ENCODE data around the gene HSF2BP.
"Not testable (repeated sequence)": the region's sequence is repeated elsewhere in the genome, so short reads cannot be mapped to it uniquely, and the experiment has no call there.

HSF2BP gene

DNA sequence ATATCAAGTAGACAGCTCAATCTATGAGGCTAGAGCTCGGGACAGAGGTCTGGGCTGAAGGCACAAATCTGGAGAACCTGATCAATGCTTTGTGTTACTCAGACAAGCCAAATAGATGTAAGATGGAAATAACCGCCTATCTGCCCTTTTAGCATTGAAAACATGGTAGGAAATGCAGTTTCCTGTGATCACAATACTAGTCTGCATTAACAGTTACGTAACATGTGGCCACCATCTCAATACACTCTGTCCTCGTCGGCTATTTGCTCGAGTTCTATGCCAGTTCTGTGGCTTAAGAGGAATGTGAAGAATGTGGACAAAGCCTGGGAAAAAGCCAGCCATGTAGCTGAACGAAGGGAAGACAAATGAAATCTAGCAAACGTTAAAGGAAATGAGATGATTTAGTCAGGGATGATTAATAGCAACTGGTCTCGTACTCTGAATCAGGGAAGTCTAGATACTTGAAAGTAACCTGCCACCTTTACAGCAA, 73.3 kb downstream of the HSF2BP start:
- Histone ChIP-seq H3K27ac (ENCODE audit: low read depth, low read length) (no peak overlapping the region), H3K4me1 (ENCODE audit: insufficient read depth, low read length) (peaks cover 12% of the 10 kb centered on the region), H3K36me3 (ENCODE audit: insufficient read depth, low read length) (no peaks in the 10 kb centered on the region), H3K27me3 (ENCODE audit: control insufficient read depth in 1 of 2, insufficient read depth in 2 of 2, low read length in 2 of 2) (no peaks in the 10 kb centered on the region), H3K4me3 (ENCODE audit: low read depth in 1 of 2, low read length in 2 of 2) (no peak overlapping the region), H3K9ac (ENCODE audit: low read length) (no peak overlapping the region), H3K9me3 (ENCODE audit: low read length) (no peaks in the 10 kb centered on the region)

DNA sequence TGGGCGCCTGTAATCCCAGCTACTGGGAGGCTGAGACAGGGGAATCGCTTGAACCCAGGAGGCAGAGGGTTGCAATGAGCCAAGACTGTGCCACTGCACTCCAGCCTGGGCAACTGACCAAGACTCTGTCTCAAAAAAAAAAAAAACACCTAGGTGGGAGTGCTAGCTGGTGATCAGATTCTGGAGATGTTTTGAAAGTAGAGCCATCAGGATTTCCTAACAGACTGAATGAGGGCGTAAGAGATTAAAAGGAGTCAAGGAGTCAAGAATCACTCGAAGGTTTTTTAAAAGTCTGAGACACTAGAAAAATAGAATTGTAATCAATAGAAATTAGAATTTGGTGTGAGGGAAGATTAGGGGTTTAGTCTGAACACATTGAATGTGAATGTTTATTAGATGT, 73.8 kb downstream of the HSF2BP start:
- no peak overlapping the region for H3K27ac ChIP-seq (ENCODE audit: low read depth, low read length)
- H3K9me3 ChIP-seq (ENCODE audit: low read length) = no peaks in the 10 kb centered on the region
- H3K4me3 ChIP-seq (ENCODE audit: low read depth in 1 of 2, low read length in 2 of 2) = no peak overlapping the region
- H3K4me1 ChIP-seq (ENCODE audit: insufficient read depth, low read length) = peaks cover 12% of the 10 kb centered on the region
- no peak overlapping the region for H3K9ac ChIP-seq (ENCODE audit: low read length)
- H3K36me3 ChIP-seq (ENCODE audit: insufficient read depth, low read length) = no peaks in the 10 kb centered on the region
- H3K27me3 ChIP-seq (ENCODE audit: control insufficient read depth in 1 of 2, insufficient read depth in 2 of 2, low read length in 2 of 2) = no peaks in the 10 kb centered on the region

DNA sequence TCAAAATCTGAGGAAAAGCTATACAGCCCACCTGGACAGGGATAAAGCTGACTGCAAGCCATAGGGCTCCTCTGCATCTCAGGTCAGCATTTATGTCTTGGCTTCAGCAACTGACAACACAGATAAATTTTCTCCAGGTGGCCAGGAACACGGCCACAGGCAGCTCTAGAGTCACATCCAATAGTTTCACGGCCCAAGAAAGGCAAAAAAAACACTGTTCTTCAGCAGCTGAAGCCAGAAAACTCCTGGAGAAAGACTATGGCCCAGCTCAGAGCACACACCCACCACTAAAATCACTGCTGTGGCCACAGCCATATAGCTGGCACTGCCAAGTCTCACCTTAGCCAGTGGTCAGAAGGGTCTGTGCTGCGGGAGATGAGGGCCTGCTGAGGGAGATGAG, 77.8 kb downstream of the HSF2BP start:
- Histone ChIP-seq H3K9me3 (ENCODE audit: low read length) (no peaks in the 10 kb centered on the region), H3K36me3 (ENCODE audit: insufficient read depth, low read length) (no peaks in the 10 kb centered on the region), H3K4me3 (ENCODE audit: low read depth in 1 of 2, low read length in 2 of 2) (no peak overlapping the region), H3K4me1 (ENCODE audit: insufficient read depth, low read length) (peaks cover 8% of the 10 kb centered on the region), H3K27me3 (ENCODE audit: control insufficient read depth in 1 of 2, insufficient read depth in 2 of 2, low read length in 2 of 2) (no peaks in the 10 kb centered on the region), H3K27ac (ENCODE audit: low read depth, low read length) (no peak overlapping the region), H3K9ac (ENCODE audit: low read length) (no peak overlapping the region)

DNA sequence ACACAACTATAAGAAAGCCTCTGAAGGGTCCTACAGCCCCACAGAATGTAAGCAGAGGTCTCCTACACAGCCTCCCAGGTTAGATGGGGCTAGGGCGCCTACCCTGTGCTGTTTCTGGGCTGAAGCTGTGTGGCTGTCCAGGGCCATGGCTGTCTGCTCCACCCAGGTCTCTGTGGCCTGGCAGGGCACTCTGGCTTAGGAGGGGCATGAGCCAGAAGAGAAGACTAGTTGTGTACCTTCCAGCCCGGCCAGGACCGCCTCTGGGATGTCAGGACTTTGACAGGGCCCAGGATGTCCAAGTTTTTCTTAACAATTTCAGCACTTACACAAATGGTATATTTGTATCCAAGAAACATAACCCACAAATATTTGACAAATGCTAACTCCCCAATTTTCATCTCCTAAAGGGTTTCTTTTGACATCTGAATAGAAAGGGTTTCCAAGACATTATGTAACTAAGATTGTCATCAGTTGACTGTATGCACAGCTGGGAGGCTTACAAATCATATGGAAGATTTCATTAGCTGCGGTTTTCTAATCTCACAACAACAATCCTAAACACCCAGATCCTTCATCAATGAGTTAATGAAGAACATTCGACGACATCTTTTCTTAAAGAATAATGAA, 80.5 kb downstream of the HSF2BP start:
- Histone ChIP-seq H3K27ac (ENCODE audit: low read depth, low read length) (no peak overlapping the region), H3K4me3 (ENCODE audit: low read depth in 1 of 2, low read length in 2 of 2) (no peak overlapping the region), H3K4me1 (ENCODE audit: insufficient read depth, low read length) (peaks cover 17% of the 10 kb centered on the region), H3K36me3 (ENCODE audit: insufficient read depth, low read length) (no peaks in the 10 kb centered on the region), H3K9ac (ENCODE audit: low read length) (no peak overlapping the region), H3K9me3 (ENCODE audit: low read length) (no peaks in the 10 kb centered on the region), H3K27me3 (ENCODE audit: control insufficient read depth in 1 of 2, insufficient read depth in 2 of 2, low read length in 2 of 2) (no peaks in the 10 kb centered on the region)

DNA sequence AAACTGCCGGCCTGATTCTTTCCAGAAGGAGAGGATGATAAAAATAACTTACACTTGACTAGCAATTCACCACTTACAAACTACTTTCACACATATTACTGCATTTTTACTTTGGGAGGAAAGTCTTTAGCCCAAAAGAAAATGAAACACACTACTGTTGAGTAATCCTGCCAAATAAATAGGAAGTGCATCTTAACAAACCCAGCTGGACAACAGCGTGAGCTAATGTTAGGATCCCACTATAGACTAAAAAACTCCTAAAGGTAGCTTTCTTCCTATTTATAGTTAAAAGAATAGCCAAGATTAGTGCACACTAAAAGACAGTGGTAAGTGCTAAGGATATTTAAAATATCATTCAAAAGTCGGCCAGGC, 83.8 kb downstream of the HSF2BP start:
- H3K27ac ChIP-seq (ENCODE audit: low read depth, low read length) = peak overlapping the region; percentile 88
- no peak overlapping the region for H3K4me3 ChIP-seq (ENCODE audit: low read depth in 1 of 2, low read length in 2 of 2)
- peaks cover 17% of the 10 kb centered on the region for H3K4me1 ChIP-seq (ENCODE audit: insufficient read depth, low read length)
- no peak overlapping the region for H3K9ac ChIP-seq (ENCODE audit: low read length)
- no peaks in the 10 kb centered on the region for H3K9me3 ChIP-seq (ENCODE audit: low read length)
- no peaks in the 10 kb centered on the region for H3K36me3 ChIP-seq (ENCODE audit: insufficient read depth, low read length)
- H3K27me3 ChIP-seq (ENCODE audit: control insufficient read depth in 1 of 2, insufficient read depth in 2 of 2, low read length in 2 of 2) = no peaks in the 10 kb centered on the region

DNA sequence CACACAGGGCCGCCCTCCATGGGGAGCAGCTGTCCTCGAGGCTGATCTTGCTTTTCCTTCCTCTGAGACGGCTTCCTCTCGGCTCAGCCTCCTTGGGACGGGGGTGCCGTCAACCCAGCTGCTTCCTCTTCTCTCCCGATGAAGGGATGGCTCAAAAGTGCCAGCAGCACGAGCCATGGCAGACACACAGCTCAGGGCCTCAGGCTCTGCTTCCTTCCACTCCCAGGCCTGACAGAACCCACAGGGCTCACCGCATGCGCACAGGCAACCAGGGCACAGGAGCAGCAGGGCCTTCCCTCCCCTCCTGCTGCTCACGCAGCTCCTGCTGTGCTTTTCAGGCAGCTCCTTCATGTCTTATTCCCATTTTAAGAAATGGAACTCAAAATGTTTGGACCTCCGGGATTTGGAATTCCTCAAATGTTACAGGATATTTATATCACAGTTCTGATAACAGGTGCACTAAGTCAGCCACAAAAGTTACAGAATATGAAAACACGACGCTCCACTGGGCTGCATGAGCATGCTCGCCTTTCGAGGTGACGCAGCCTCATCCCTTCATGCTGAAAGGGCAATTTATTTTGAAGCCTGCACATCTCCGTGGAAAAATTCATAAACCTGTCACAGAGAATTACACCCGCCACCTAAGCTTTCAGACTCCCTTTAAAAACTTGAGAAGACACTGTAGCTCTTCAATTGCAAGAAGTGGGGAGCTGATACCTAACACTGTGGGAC, 84.4 kb downstream of the HSF2BP start:
- Histone ChIP-seq H3K9me3 (ENCODE audit: low read length) (no peaks in the 10 kb centered on the region), H3K36me3 (ENCODE audit: insufficient read depth, low read length) (no peaks in the 10 kb centered on the region), H3K27ac (ENCODE audit: low read depth, low read length) (peak overlapping the region; percentile 88), H3K27me3 (ENCODE audit: control insufficient read depth in 1 of 2, insufficient read depth in 2 of 2, low read length in 2 of 2) (no peaks in the 10 kb centered on the region), H3K4me3 (ENCODE audit: low read depth in 1 of 2, low read length in 2 of 2) (no peak overlapping the region), H3K4me1 (ENCODE audit: insufficient read depth, low read length) (peaks cover 17% of the 10 kb centered on the region), H3K9ac (ENCODE audit: low read length) (no peak overlapping the region)

DNA sequence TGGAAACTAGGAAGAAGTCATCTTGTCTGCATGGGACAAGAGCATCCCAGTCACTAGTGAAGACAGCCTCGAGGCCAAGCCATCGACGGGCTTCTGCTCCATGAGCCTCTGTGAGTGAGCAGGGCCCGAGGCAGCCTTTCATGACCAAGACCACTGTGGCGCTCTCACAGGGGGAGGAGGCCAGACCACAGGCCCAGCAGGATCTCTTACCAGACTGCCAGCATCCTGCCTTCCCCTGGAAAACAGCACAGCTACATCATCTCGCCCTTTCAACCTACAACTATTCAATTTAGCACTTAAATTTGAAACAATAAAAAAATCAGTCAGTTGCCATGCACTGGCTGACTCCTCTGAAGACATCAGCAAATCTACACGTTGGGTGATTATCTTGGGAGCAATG, 85.4 kb downstream of the HSF2BP start:
- no peaks in the 10 kb centered on the region for H3K9me3 ChIP-seq (ENCODE audit: low read length)
- H3K36me3 ChIP-seq (ENCODE audit: insufficient read depth, low read length) = no peaks in the 10 kb centered on the region
- peaks cover 17% of the 10 kb centered on the region for H3K4me1 ChIP-seq (ENCODE audit: insufficient read depth, low read length)
- no peaks in the 10 kb centered on the region for H3K27me3 ChIP-seq (ENCODE audit: control insufficient read depth in 1 of 2, insufficient read depth in 2 of 2, low read length in 2 of 2)
- H3K9ac ChIP-seq (ENCODE audit: low read length) = no peak overlapping the region
- H3K27ac ChIP-seq (ENCODE audit: low read depth, low read length) = no peak overlapping the region
- no peak overlapping the region for H3K4me3 ChIP-seq (ENCODE audit: low read depth in 1 of 2, low read length in 2 of 2)

DNA sequence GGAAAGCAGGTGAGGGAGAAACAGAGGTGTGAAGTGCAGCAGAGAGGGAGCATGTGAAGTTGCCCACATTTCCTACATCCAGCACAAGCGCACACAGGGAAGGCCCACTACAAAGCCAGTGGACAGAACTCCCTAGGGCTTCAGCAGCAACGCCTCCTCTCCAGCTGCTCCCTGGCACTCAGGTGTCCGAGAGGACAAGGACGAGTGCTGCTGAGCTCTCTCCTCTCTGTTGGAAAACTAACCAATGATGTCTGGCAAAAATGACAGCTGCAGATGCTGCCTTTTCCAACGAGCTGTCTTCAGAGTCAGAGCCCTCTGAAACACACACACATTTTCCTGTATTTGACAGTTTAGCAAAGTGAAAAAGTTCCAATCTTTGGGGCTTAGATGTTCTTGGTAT, 86.8 kb downstream of the HSF2BP start:
- peaks cover 17% of the 10 kb centered on the region for H3K4me1 ChIP-seq (ENCODE audit: insufficient read depth, low read length)
- no peak overlapping the region for H3K4me3 ChIP-seq (ENCODE audit: low read depth in 1 of 2, low read length in 2 of 2)
- no peak overlapping the region for H3K9ac ChIP-seq (ENCODE audit: low read length)
- no peaks in the 10 kb centered on the region for H3K27me3 ChIP-seq (ENCODE audit: control insufficient read depth in 1 of 2, insufficient read depth in 2 of 2, low read length in 2 of 2)
- H3K27ac ChIP-seq (ENCODE audit: low read depth, low read length) = no peak overlapping the region
- no peaks in the 10 kb centered on the region for H3K36me3 ChIP-seq (ENCODE audit: insufficient read depth, low read length)
- H3K9me3 ChIP-seq (ENCODE audit: low read length) = no peaks in the 10 kb centered on the region

DNA sequence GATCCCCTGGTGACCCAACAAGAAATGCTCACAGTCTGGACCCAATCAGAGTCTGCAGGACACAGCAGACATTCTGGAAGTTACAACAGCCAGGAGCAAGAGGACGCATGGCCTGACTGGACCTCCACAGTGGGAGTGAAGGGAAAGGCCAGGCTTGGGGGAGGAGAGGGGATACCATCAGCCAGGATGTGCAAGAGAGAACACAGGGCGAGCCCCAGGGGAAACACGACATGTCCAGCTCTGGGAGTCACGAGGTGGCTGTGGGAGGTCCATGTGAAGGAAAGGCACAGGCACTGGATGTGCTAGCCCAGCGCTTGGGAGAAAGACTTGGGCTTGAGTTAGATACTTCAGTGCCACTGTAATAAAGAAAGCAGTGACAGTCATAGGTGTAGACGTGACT, 87.3 kb downstream of the HSF2BP start:
- no peak overlapping the region for H3K27ac ChIP-seq (ENCODE audit: low read depth, low read length)
- H3K9me3 ChIP-seq (ENCODE audit: low read length) = no peaks in the 10 kb centered on the region
- H3K4me1 ChIP-seq (ENCODE audit: insufficient read depth, low read length) = peaks cover 17% of the 10 kb centered on the region
- no peaks in the 10 kb centered on the region for H3K36me3 ChIP-seq (ENCODE audit: insufficient read depth, low read length)
- H3K27me3 ChIP-seq (ENCODE audit: control insufficient read depth in 1 of 2, insufficient read depth in 2 of 2, low read length in 2 of 2) = no peaks in the 10 kb centered on the region
- H3K9ac ChIP-seq (ENCODE audit: low read length) = no peak overlapping the region
- no peak overlapping the region for H3K4me3 ChIP-seq (ENCODE audit: low read depth in 1 of 2, low read length in 2 of 2)

DNA sequence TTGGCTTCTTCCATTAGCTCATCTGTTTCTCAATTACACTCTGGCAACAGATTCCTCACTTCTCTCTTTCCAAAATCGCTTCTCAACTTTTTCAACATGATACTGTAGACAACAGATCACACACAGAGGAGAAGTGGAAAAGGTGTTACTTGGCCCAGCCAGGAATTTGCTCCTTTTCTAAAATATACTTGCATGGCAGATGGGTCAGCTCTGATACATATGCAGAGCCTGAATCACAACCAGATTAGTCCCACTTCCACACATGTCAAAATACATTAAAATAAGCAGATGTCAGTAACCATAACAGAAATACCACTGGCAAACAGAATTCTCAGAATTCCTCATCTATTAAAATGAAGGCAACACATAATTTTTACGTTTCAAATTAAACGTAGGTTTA, 89.1 kb downstream of the HSF2BP start:
- H3K4me1 ChIP-seq (ENCODE audit: insufficient read depth, low read length); H3K27ac ChIP-seq (ENCODE audit: low read depth, low read length); H3K9ac ChIP-seq (ENCODE audit: low read length); H3K4me3 ChIP-seq (ENCODE audit: low read depth in 1 of 2, low read length in 2 of 2); H3K36me3 ChIP-seq (ENCODE audit: insufficient read depth, low read length); H3K9me3 ChIP-seq (ENCODE audit: low read length); H3K27me3 ChIP-seq (ENCODE audit: control insufficient read depth in 1 of 2, insufficient read depth in 2 of 2, low read length in 2 of 2): not testable (repeated sequence)

DNA sequence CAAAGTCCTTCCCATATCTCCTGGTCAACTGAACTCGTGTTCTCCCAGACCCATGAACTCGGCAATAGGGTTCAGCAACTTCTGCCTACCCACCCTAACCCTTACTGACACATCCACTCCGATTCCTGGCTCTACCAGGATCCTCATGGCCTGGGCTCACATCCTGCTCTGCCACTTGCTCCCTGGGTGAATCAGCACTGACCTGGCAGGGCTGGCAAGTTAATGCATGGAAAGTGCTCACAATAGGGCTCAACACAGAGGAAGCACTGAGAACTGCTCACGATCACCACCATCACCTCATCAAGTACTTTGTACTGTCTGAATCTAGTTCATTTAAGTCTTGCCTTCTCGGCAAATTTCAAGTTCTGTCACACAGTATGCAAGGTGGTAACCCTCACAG, 96.8 kb downstream of the HSF2BP start:
- not testable (repeated sequence) for H3K36me3 ChIP-seq (ENCODE audit: insufficient read depth, low read length); H3K4me3 ChIP-seq (ENCODE audit: low read depth in 1 of 2, low read length in 2 of 2); H3K4me1 ChIP-seq (ENCODE audit: insufficient read depth, low read length); H3K9ac ChIP-seq (ENCODE audit: low read length); H3K9me3 ChIP-seq (ENCODE audit: low read length); H3K27me3 ChIP-seq (ENCODE audit: control insufficient read depth in 1 of 2, insufficient read depth in 2 of 2, low read length in 2 of 2); H3K27ac ChIP-seq (ENCODE audit: low read depth, low read length)

DNA sequence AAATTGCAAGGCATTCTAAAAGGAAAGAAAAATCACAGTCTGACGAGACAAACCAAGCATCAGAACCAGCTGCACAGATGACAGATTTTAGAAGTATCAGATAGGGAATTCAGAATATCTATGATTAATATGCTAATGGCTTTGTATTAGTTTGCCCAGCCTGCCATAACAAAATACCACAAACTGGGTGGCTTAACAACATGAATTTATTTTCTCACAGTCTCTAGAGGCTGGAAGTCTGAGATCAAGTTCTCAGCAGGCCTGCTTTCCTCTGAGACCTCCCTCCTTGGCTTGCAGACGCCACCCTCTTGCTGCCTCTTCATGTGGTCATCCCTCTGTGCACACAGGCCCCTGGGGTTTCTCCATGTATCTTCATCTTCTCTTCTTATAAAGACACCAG, 118.7 kb downstream of the HSF2BP start:
- H3K4me1 ChIP-seq (ENCODE audit: insufficient read depth, low read length); H3K9me3 ChIP-seq (ENCODE audit: low read length); H3K27me3 ChIP-seq (ENCODE audit: control insufficient read depth in 1 of 2, insufficient read depth in 2 of 2, low read length in 2 of 2); H3K9ac ChIP-seq (ENCODE audit: low read length); H3K27ac ChIP-seq (ENCODE audit: low read depth, low read length); H3K4me3 ChIP-seq (ENCODE audit: low read depth in 1 of 2, low read length in 2 of 2); H3K36me3 ChIP-seq (ENCODE audit: insufficient read depth, low read length): not testable (repeated sequence)
